HG02938 (cell line): ENCODE results near the gene SPATS2.
"Not testable (repeated sequence)": the region's sequence is repeated elsewhere in the genome, so short reads cannot be mapped to it uniquely, and the experiment has no call there.

Experiments
- ATAC-seq: cut with Tn5 transposase; IDR thresholded peaks from one replicate; pipeline ENCODE4 v1.9.1; 2021; ENCODE audit warnings: mild to moderate bottlenecking, moderate library complexity; ENCODE audit not compliant: unreplicated experiment

SPATS2 gene

GRCh38 chr12:49349266-49349665 lies 18.0 kb upstream of the SPATS2 start:
- ATAC-seq: no peak

GRCh38 chr12:49352351-49352750 lies 14.9 kb upstream of the SPATS2 start:
- ATAC-seq: no peak

GRCh38 chr12:49355913-49356312 lies 11.3 kb upstream of the SPATS2 start:
- no peak for ATAC-seq

GRCh38 chr12:49357103-49357678 lies 10.1 kb upstream of the SPATS2 start:
- ATAC-seq: no peak

GRCh38 chr12:49358483-49359141 lies 8.7 kb upstream of the SPATS2 start:
- ATAC-seq: no peak

- ATAC-seq: no peak
These were observed 7.6 kb upstream of the SPATS2 start for GRCh38 chr12:49359671-49360070.

GRCh38 chr12:49362077-49362476 lies 5.2 kb upstream of the SPATS2 start:
- no peak for ATAC-seq

- ATAC-seq: no peak
These were observed 2.3 kb upstream of the SPATS2 start for GRCh38 chr12:49364989-49365388.

GRCh38 chr12:49365542-49365941 lies 1.7 kb upstream of the SPATS2 start:
- no peak for ATAC-seq

- ATAC-seq: no peak
These were observed 1.1 kb upstream of the SPATS2 start for GRCh38 chr12:49366096-49366651.

GRCh38 chr12:49366652-49367380 lies 446 bp upstream of the SPATS2 start:
- ATAC-seq: peak; percentile 57

GRCh38 chr12:49368240-49368600 lies 958 bp downstream of the SPATS2 start:
- ATAC-seq: no peak

GRCh38 chr12:49369411-49370145 lies 2.3 kb downstream of the SPATS2 start:
- peak; percentile 52 for ATAC-seq

GRCh38 chr12:49370539-49370938 lies 3.3 kb downstream of the SPATS2 start:
- ATAC-seq: no peak

GRCh38 chr12:49375406-49375805 lies 8.1 kb downstream of the SPATS2 start:
- no peak for ATAC-seq

- peak; percentile 54 for ATAC-seq
These were observed 10.1 kb downstream of the SPATS2 start for GRCh38 chr12:49377386-49377785.

GRCh38 chr12:49380184-49380583 lies 12.9 kb downstream of the SPATS2 start:
- not testable (repeated sequence) for ATAC-seq

- ATAC-seq: no peak
These were observed 21.6 kb downstream of the SPATS2 start for GRCh38 chr12:49388682-49389386.

GRCh38 chr12:49389387-49389703 lies 22.1 kb downstream of the SPATS2 start:
- no peak for ATAC-seq

GRCh38 chr12:49397000-49397399 lies 29.7 kb downstream of the SPATS2 start:
- ATAC-seq: no peak

GRCh38 chr12:49400304-49400703 lies 33.0 kb downstream of the SPATS2 start:
- no peak for ATAC-seq
